Islet of Langerhans (tissue), 1 donor: ENCODE results near the gene SORT1.
"Not testable (repeated sequence)": the region's sequence is repeated elsewhere in the genome, so short reads cannot be mapped to it uniquely, and the experiment has no call there.

ENCODE experiments used
- FAIRE-seq: peaks from one replicate; lab custom pipeline; 2011; peaks lifted over from hg19 to GRCh38; lab: Jason Lieb, UNC

Gene SORT1

GRCh38 chr1:109396871-109397580 lies 692 bp downstream of the SORT1 start:
- FAIRE-seq = no peak

- no peak for FAIRE-seq
Observed at GRCh38 chr1:109396513-109396839, 1.2 kb downstream of the SORT1 start.

GRCh38 chr1:109395602-109396512 lies 1.9 kb downstream of the SORT1 start:
- no peak for FAIRE-seq

GRCh38 chr1:109395282-109395599 lies 2.5 kb downstream of the SORT1 start:
- FAIRE-seq = not testable (repeated sequence)

- no peak for FAIRE-seq
Observed at GRCh38 chr1:109394591-109395281, 3.0 kb downstream of the SORT1 start.

- no peak for FAIRE-seq
Observed at GRCh38 chr1:109393617-109394233, 4.0 kb downstream of the SORT1 start.

- no peak for FAIRE-seq
Observed at GRCh38 chr1:109392788-109393616, 4.7 kb downstream of the SORT1 start.

- FAIRE-seq = no peak
Observed at GRCh38 chr1:109392037-109392787, 5.5 kb downstream of the SORT1 start.

GRCh38 chr1:109391626-109392025 lies 6.1 kb downstream of the SORT1 start:
- no peak for FAIRE-seq

- no peak for FAIRE-seq
Observed at GRCh38 chr1:109391157-109391556, 6.6 kb downstream of the SORT1 start.

GRCh38 chr1:109389638-109390341 lies 7.9 kb downstream of the SORT1 start:
- no peak for FAIRE-seq

- no peak for FAIRE-seq
Observed at GRCh38 chr1:109388884-109389637, 8.7 kb downstream of the SORT1 start.

- FAIRE-seq = no peak
Observed at GRCh38 chr1:109388208-109388711, 9.5 kb downstream of the SORT1 start.

- FAIRE-seq = no peak
Observed at GRCh38 chr1:109386054-109386717, 11.5 kb downstream of the SORT1 start.

- FAIRE-seq = no peak
Observed at GRCh38 chr1:109385417-109385816, 12.3 kb downstream of the SORT1 start.

- FAIRE-seq = no peak
Observed at GRCh38 chr1:109383854-109384253, 13.9 kb downstream of the SORT1 start.

GRCh38 chr1:109383087-109383779 lies 14.5 kb downstream of the SORT1 start:
- no peak for FAIRE-seq

GRCh38 chr1:109381573-109381972 lies 16.1 kb downstream of the SORT1 start:
- FAIRE-seq = no peak
